ENCODE measurements around the gene ARFGEF3. TPM values are rescaled to one million over a fixed set of nuclear protein-coding genes. Genes with fewer than 3 reads are reported as not detected.

Gene ARFGEF3
- total RNA-seq, 1 donor, result under 0.01 TPM

GRCh38 chr6:138255443-138255842 is 93.7 kb downstream of the ARFGEF3 start:
- Histone ChIP-seq H3K27me3 (ENCODE audit: insufficient read depth, low read length) (no peaks in the 10 kb centered on the region), H4K20me1 (ENCODE audit: insufficient read depth, low read length) (no peaks in the 10 kb centered on the region), H3K79me2 (ENCODE audit: insufficient read depth, low read length) (no peaks in the 10 kb centered on the region), H3K4me1 (ENCODE audit: insufficient read depth, low read length) (peaks cover 3% of the 10 kb centered on the region), H3K4me2 (ENCODE audit: insufficient read depth, low read length) (no peak overlapping the region), H3K9me3 (ENCODE audit: low read depth, low read length) (no peaks in the 10 kb centered on the region), H3K36me3 (ENCODE audit: insufficient read depth, low read length) (no peaks in the 10 kb centered on the region), H3K4me3 (ENCODE audit: insufficient read depth, low read length) (no peak overlapping the region), H3K27ac (ENCODE audit: low read depth, low read length) (no peak overlapping the region), H2AFZ (ENCODE audit: low read length) (no peak overlapping the region)
- no peak for TF ChIP-seq CTCF (IDR thresholded peaks at IDR 0.05; ENCODE audit: extremely low read depth, low read depth, low read length)
- no peak for DNase-seq (ENCODE audit: insufficient read length, low spot score, missing footprints)

- Histone ChIP-seq H3K4me1 (ENCODE audit: insufficient read depth, low read length) (no peaks in the 10 kb centered on the region), H3K79me2 (ENCODE audit: insufficient read depth, low read length) (no peaks in the 10 kb centered on the region), H3K27ac (ENCODE audit: low read depth, low read length) (no peak overlapping the region), H3K4me3 (ENCODE audit: insufficient read depth, low read length) (no peak overlapping the region), H3K27me3 (ENCODE audit: insufficient read depth, low read length) (peaks cover 10% of the 10 kb centered on the region), H3K36me3 (ENCODE audit: insufficient read depth, low read length) (no peaks in the 10 kb centered on the region), H3K4me2 (ENCODE audit: insufficient read depth, low read length) (no peak overlapping the region), H2AFZ (ENCODE audit: low read length) (no peak overlapping the region), H3K9me3 (ENCODE audit: low read depth, low read length) (no peaks in the 10 kb centered on the region), H4K20me1 (ENCODE audit: insufficient read depth, low read length) (no peaks in the 10 kb centered on the region)
- DNase-seq (ENCODE audit: insufficient read length, low spot score, missing footprints), result no peak
- TF ChIP-seq CTCF (IDR thresholded peaks at IDR 0.05; ENCODE audit: extremely low read depth, low read depth, low read length), result no peak
These were observed 95.9 kb downstream of the ARFGEF3 start for GRCh38 chr6:138257638-138258040.

- DNase-seq (ENCODE audit: insufficient read length, low spot score, missing footprints), result no peak
- H3K27me3 ChIP-seq (ENCODE audit: insufficient read depth, low read length), result peaks cover 10% of the 10 kb centered on the region
- no peak overlapping the region for H3K27ac ChIP-seq (ENCODE audit: low read depth, low read length)
- H2AFZ ChIP-seq (ENCODE audit: low read length), result no peak overlapping the region
- no peaks in the 10 kb centered on the region for H3K36me3 ChIP-seq (ENCODE audit: insufficient read depth, low read length)
- H3K79me2 ChIP-seq (ENCODE audit: insufficient read depth, low read length), result no peaks in the 10 kb centered on the region
- no peaks in the 10 kb centered on the region for H3K9me3 ChIP-seq (ENCODE audit: low read depth, low read length)
- H3K4me2 ChIP-seq (ENCODE audit: insufficient read depth, low read length), result no peak overlapping the region
- H3K4me3 ChIP-seq (ENCODE audit: insufficient read depth, low read length), result no peak overlapping the region
- H4K20me1 ChIP-seq (ENCODE audit: insufficient read depth, low read length), result no peaks in the 10 kb centered on the region
- no peak for TF ChIP-seq CTCF (IDR thresholded peaks at IDR 0.05; ENCODE audit: extremely low read depth, low read depth, low read length)
- H3K4me1 ChIP-seq (ENCODE audit: insufficient read depth, low read length), result no peaks in the 10 kb centered on the region
These were observed 96.5 kb downstream of the ARFGEF3 start for GRCh38 chr6:138258197-138258596.

GRCh38 chr6:138258991-138259390 is 97.3 kb downstream of the ARFGEF3 start:
- peaks cover 10% of the 10 kb centered on the region for H3K27me3 ChIP-seq (ENCODE audit: insufficient read depth, low read length)
- no peaks in the 10 kb centered on the region for H3K9me3 ChIP-seq (ENCODE audit: low read depth, low read length)
- H4K20me1 ChIP-seq (ENCODE audit: insufficient read depth, low read length), result no peaks in the 10 kb centered on the region
- H3K79me2 ChIP-seq (ENCODE audit: insufficient read depth, low read length), result no peaks in the 10 kb centered on the region
- no peak overlapping the region for H3K4me3 ChIP-seq (ENCODE audit: insufficient read depth, low read length)
- no peak for TF ChIP-seq CTCF (IDR thresholded peaks at IDR 0.05; ENCODE audit: extremely low read depth, low read depth, low read length)
- H3K4me2 ChIP-seq (ENCODE audit: insufficient read depth, low read length), result no peak overlapping the region
- no peaks in the 10 kb centered on the region for H3K36me3 ChIP-seq (ENCODE audit: insufficient read depth, low read length)
- H2AFZ ChIP-seq (ENCODE audit: low read length), result no peak overlapping the region
- no peaks in the 10 kb centered on the region for H3K4me1 ChIP-seq (ENCODE audit: insufficient read depth, low read length)
- no peak for DNase-seq (ENCODE audit: insufficient read length, low spot score, missing footprints)
- H3K27ac ChIP-seq (ENCODE audit: low read depth, low read length), result no peak overlapping the region
